ENCODE measurements around the gene IL17B.

Gene IL17B

GRCh38 chr5:149379177-149379761, at the start of gene IL17B:
Gene IL17B, minus strand, starts transcription at chr5:149379292. Its CDS starts 67 bp downstream, at chr5:149379225.
- FAIRE-seq = no peak

DNA sequence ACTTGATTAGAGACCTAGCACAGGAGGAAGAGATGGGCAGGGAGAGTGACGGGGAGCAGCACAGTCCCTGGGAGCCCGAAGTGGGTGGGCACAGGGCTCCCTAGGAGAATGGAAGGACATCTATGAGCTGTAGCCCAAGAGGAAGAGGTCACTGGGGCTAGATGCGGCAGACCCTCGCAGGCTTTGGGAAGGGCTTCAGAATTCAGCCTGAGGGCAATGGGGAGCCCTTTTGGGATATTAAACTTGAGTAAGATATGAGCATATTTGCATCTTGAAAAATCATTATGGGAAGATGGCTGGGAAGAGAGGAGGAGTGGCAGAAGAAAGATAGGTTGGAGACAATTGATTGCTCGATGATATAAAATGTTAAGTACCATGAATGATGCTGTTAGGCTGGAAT, 48.9 kb upstream of the IL17B start:
- FAIRE-seq = no peak

DNA sequence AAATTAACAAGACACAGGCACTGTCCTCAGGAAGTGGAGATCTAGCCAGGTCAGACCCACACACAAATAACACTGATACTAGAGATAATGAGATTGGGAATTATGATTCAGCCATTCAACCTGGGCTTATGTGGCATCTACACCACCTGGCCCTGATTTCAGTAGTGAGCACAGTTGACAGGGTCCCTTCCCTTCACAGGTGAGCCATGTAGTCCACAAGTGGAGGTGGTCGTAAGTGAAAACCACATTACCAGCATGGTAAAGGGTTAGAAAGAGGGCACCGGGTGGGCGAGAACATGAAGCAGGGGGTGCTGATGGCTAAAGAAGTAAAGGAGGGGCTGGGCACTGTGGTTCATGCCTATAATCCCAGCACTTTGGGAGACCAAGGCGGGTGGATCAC, 48.3 kb upstream of the IL17B start:
- FAIRE-seq = no peak

GRCh38 chr5:149426931-149427330, 47.8 kb upstream of the IL17B start:
- FAIRE-seq = no peak

- FAIRE-seq = no peak
These were observed 46.6 kb upstream of the IL17B start for GRCh38 chr5:149425729-149426128.

DNA sequence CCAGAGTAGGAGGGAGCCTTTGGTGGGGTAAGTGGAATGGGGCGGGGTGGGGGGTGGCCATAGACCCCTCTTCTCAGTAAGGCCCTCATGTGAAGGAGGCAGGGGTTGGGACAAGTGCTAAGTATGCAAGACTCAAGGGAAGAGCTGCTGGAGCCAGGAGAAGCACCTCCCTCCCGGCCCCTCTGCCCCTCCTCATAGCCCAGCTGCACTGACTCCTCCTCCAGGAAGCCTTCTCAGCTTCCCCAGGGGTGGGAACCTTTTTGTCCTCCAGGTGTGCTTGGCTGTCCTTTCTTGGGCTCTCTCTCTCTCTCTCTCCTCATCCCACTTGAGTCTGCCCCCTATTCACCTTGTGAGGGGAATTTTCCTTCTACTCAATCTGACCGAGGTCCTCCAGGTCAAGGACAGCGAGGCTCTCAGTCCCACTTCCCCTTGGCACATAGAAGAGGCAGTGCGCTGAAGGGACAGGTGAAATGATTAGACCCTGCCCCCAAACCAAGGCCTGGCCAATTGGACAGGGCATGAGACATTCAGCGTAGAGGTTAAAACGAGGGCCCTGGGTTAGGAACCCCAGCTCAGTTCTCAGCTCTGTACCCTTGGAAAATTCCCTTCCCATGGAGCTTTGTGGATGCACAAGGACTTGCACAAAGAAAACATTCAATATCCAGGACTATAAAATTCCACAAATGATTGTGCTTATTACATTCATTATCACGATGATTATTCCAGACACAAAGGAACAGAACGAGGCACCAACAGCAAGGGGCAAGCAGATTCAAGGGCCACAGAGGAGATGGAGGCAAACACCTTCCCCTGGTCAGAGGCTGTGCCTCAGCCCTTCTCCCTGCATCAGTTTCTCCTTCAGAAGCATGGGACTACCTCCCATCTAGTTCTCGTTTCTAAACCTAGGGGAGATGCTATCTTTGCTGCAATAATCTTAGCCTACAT, 45.6 kb upstream of the IL17B start:
- FAIRE-seq = no peak

GRCh38 chr5:149423794-149424268, 44.7 kb upstream of the IL17B start:
- no peak for FAIRE-seq

DNA sequence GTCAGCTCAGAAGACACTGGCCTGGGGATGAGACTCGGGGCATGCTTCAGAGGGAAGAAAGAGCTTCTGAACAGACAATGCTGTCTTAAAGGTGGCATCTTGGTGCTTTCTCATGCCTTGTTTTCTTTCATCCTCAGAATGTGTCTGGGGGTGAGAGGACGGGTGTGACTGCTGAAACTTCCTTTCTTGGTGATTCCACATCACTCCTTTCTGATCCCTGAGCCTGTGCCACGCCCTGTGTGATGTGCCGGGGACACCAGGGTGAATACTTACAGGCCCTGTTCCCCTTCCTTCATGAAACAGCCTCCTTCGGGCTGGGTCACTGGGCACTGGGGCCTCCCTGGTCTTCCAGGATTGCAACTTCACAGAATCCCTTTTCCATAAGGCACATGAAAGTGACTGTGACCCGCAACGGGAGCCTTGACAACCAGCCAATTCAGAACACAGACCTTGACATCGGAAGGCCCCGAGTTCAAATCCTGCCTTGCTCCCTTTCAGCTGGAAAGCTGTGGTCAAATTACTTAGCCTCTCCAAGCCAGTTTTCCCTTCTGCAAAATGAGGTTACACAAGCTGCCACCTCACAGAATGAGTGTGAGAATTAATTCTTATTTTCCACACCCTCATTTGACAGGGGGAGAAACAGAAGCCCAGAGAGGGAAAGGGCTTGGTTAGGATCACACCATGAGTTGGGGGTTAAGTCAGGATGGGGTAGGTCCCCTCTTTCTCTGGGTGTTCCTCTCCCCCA, 44.1 kb upstream of the IL17B start:
- no peak for FAIRE-seq

DNA sequence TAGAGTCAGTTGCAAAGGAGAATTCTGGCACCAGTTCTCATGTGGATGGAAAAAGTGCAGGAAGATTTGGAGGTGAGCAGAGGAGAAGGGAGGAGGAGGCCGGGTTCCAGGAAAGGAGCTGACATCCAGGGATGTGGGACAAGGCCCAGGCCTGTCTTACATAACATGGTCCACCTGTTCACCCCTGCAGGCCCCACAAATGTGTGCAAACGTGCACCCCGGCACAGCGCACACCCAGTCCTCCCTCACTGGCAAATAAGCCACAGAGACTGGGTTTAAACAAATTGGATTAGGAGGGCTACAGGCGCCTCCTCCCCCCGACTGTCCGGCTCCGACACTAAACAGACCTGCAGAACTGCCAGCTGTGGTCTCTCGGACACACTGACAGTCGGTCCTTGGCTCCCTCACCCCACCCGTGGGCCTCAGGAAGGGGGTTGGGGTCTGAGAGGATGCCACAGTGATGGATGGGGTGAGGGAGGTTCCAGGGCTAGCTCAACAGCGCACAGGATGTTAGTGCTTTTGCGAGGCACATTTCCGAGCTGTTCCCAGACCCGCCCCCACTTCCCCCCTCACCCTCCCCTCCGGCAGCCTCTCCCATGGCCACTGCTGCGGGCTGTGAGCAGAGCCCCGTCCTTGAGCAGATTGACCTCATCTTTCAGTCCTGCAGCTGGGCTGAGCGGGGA, 43.4 kb upstream of the IL17B start:
- no peak for FAIRE-seq

GRCh38 chr5:149421834-149422233, 42.7 kb upstream of the IL17B start:
- no peak for FAIRE-seq

- FAIRE-seq = no peak
These were observed 42.2 kb upstream of the IL17B start for GRCh38 chr5:149421372-149421685.

GRCh38 chr5:149420545-149421371, 41.7 kb upstream of the IL17B start:
- FAIRE-seq = no peak

DNA sequence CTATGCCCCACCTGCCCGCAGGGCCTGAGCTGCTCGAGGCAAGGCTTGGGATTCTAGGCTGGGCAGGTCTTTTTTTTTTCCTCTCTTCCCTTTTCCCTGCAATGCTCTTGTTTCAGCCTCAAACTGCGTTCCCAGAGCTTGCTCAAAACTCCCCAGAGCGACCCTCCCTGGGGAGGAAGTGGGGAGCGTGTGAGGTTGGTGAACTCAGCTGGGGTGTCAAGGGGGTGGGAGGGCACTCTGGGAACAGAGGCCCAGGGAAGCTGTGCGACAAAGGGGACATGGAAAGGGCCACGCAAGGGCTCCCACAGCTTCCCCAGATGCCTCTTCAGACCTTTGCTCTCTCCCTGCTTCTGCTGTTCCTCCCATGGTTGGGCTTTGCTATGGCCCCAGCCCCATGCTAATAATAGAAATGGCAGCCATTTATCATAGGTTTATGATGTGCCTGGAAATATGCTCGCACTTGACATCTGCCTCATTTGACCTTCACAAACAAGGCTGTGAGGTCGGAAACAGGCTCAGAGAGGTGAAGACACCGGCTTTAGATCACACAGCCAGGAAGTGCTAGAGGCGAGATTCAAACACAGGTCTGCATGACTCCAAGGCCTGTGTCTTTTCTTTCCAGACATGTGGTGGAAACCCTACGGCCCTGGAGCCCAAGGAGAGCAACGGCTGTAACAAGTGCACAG, 40.9 kb upstream of the IL17B start:
- FAIRE-seq = no peak

GRCh38 chr5:149419532-149419858, 40.4 kb upstream of the IL17B start:
- no peak for FAIRE-seq

- FAIRE-seq = no peak
These were observed 39.9 kb upstream of the IL17B start for GRCh38 chr5:149418910-149419531.

- FAIRE-seq = no peak
These were observed 38.7 kb upstream of the IL17B start for GRCh38 chr5:149417711-149418368.

- no peak for FAIRE-seq
These were observed 38.1 kb upstream of the IL17B start for GRCh38 chr5:149416987-149417710.

GRCh38 chr5:149415066-149415967, 36.2 kb upstream of the IL17B start:
- no peak for FAIRE-seq
